Measurements from ENCODE around the gene AIFM3.

Gene AIFM3

DNA sequence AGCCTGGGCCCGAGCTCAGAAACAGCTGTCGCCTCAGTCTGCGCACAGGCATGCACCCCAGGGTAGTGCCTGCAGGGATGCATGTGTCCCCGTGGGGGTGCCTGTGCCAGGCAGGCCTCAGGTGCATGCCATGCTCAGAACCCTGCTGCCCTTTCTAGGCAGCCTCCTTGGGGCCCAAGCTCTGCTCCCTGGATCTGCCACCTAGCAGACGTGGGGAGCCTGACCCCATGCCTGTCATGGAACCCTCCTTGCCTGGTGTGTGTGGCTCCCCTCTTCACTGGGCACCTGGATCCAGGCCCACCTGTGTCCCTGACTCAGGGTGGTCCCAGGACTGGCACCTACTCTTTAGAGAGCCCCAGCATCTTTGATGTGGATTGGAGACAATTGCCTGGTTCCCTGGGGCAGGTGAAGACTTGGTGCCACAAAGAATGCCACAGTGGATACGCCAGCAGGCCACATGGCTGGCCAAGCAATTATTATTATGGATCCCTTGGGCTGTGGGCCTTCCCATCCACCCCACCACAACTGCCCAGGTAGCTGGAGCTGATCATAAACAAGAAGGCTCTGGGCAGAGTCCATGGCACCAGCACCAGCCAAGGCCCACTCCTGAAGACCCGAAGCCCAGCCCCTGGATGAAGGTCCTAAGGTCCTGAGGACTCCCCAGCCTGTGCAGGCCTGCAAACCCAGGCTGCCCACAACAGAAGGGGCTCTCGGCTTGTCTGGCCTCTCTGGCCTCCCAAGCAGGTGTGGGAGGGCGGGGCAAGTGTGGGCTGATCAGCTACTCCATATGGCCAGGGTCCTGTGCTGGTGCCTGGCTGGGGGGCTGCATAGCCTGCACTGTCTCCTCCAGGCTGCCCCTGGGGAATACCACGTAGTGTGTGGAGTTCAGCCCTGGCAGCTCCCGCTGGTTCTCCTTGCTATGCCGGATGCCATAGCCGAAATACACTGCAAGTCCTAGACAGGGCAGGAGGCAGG, 61.5 kb downstream of the AIFM3 start:
- peaks cover 10% of the 10 kb centered on the region for H3K4me1 ChIP-seq (ENCODE audit: insufficient read depth, low read length, poor library complexity, severe bottlenecking)
- H3K79me2 ChIP-seq (ENCODE audit: insufficient read depth, low read length): no peaks in the 10 kb centered on the region
- H3K27me3 ChIP-seq (ENCODE audit: insufficient read depth, low read length, poor library complexity, severe bottlenecking): no peaks in the 10 kb centered on the region
- no peak overlapping the region for H3K4me2 ChIP-seq (ENCODE audit: low read depth, low read length, poor library complexity, severe bottlenecking)
- H2AFZ ChIP-seq (ENCODE audit: low read length): no peak overlapping the region
- H3K9me2 ChIP-seq (replicated peaks; ENCODE audit: low read depth, low read length): no peaks in the 10 kb centered on the region
- TF ChIP-seq EZH2phosphoT487 (IDR thresholded peaks at IDR 0.05; ENCODE audit: borderline replicate concordance): no peak
- TF ChIP-seq, protein P1, sequence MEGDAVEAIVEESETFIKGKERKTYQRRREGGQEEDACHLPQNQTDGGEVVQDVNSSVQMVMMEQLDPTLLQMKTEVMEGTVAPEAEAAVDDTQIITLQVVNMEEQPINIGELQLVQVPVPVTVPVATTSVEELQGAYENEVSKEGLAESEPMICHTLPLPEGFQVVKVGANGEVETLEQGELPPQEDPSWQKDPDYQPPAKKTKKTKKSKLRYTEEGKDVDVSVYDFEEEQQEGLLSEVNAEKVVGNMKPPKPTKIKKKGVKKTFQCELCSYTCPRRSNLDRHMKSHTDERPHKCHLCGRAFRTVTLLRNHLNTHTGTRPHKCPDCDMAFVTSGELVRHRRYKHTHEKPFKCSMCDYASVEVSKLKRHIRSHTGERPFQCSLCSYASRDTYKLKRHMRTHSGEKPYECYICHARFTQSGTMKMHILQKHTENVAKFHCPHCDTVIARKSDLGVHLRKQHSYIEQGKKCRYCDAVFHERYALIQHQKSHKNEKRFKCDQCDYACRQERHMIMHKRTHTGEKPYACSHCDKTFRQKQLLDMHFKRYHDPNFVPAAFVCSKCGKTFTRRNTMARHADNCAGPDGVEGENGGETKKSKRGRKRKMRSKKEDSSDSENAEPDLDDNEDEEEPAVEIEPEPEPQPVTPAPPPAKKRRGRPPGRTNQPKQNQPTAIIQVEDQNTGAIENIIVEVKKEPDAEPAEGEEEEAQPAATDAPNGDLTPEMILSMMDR (conservative IDR thresholded peaks at IDR 0.05; ENCODE audit: low read length): no peak
- H4K20me1 ChIP-seq (ENCODE audit: insufficient read depth, low read length, poor library complexity, severe bottlenecking): no peaks in the 10 kb centered on the region
- no peak overlapping the region for H3K4me3 ChIP-seq (ENCODE audit: low read length, poor library complexity, severe bottlenecking)
- H3K9me3 ChIP-seq (ENCODE audit: insufficient read depth, low read depth, low read length): no peaks in the 10 kb centered on the region
- H3K36me3 ChIP-seq (ENCODE audit: insufficient read depth, low read length): no peaks in the 10 kb centered on the region
- H3K9ac ChIP-seq (ENCODE audit: low read depth, low read length, poor library complexity, severe bottlenecking): no peak overlapping the region
- no peaks in the 10 kb centered on the region for H3F3A ChIP-seq (ENCODE audit: low read depth)

DNA sequence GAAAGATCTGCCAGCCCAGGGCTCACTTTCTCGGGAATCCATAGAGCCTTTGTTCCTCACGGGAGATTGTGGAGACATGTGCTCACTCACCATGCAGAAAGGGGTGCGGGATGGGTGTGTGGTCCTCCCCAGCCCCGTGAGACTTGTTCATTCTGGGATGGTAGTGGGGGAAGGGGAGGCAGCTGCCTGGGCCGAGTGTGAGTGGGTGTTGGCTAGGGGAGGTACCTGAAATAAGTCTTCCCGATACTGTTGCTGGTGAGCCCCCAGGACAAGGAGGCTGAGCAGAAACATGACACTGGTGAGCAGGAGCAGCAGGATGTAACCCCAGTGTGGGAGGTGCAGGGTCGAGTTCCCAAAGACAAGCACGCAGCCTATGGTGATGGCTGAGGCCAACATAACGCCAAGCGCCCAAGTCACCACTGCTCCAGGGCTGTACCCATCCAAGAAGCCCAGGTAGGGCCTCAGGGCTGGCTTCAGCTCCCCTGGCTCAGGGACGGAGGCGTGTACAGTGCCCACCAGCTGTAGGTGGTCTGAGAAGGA, 62.5 kb downstream of the AIFM3 start:
- Histone ChIP-seq H3K36me3 (ENCODE audit: insufficient read depth, low read length) (no peaks in the 10 kb centered on the region), H3K9me2 (replicated peaks; ENCODE audit: low read depth, low read length) (no peaks in the 10 kb centered on the region), H3F3A (ENCODE audit: low read depth) (no peaks in the 10 kb centered on the region), H3K79me2 (ENCODE audit: insufficient read depth, low read length) (no peaks in the 10 kb centered on the region), H2AFZ (ENCODE audit: low read length) (no peak overlapping the region), H4K20me1 (ENCODE audit: insufficient read depth, low read length, poor library complexity, severe bottlenecking) (no peaks in the 10 kb centered on the region), H3K4me2 (ENCODE audit: low read depth, low read length, poor library complexity, severe bottlenecking) (no peak overlapping the region), H3K9ac (ENCODE audit: low read depth, low read length, poor library complexity, severe bottlenecking) (no peak overlapping the region), H3K9me3 (ENCODE audit: insufficient read depth, low read depth, low read length) (no peaks in the 10 kb centered on the region), H3K4me3 (ENCODE audit: low read length, poor library complexity, severe bottlenecking) (no peak overlapping the region), H3K4me1 (ENCODE audit: insufficient read depth, low read length, poor library complexity, severe bottlenecking) (peaks cover 10% of the 10 kb centered on the region), H3K27me3 (ENCODE audit: insufficient read depth, low read length, poor library complexity, severe bottlenecking) (no peaks in the 10 kb centered on the region)
- TF ChIP-seq, protein P1 (conservative IDR thresholded peaks at IDR 0.05; ENCODE audit: low read length): no peak
- no peak for TF ChIP-seq EZH2phosphoT487 (IDR thresholded peaks at IDR 0.05; ENCODE audit: borderline replicate concordance)

DNA sequence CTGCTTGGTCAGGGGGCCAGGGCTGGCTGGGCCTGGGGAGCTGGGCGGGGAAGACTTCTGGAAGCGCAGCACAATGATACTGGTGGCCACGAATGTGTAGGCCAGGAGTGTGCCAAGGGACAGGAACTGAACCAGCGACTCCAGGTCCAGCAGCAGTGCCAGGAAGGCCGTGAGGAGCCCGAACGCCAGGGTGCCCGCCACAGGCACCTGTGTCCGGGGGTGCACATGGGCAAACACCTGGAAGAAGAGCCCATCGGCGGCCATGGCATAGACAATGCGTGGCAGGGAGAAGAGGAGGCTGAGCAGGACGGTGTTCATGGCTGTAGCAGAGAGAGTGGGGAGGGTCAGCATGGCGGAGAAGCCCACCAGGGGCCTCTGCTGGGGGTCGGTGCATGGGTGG, 63.0 kb downstream of the AIFM3 start:
- no peaks in the 10 kb centered on the region for H3F3A ChIP-seq (ENCODE audit: low read depth)
- H4K20me1 ChIP-seq (ENCODE audit: insufficient read depth, low read length, poor library complexity, severe bottlenecking): no peaks in the 10 kb centered on the region
- peaks cover 9% of the 10 kb centered on the region for H3K4me1 ChIP-seq (ENCODE audit: insufficient read depth, low read length, poor library complexity, severe bottlenecking)

More for the DNA sequence above, 63.0 kb downstream of the AIFM3 start:
- TF ChIP-seq, protein P1 (conservative IDR thresholded peaks at IDR 0.05; ENCODE audit: low read length): no peak
- TF ChIP-seq EZH2phosphoT487 (IDR thresholded peaks at IDR 0.05; ENCODE audit: borderline replicate concordance): no peak
- Histone ChIP-seq H3K9ac (ENCODE audit: low read depth, low read length, poor library complexity, severe bottlenecking) (no peak overlapping the region), H3K9me3 (ENCODE audit: insufficient read depth, low read depth, low read length) (no peaks in the 10 kb centered on the region), H3K79me2 (ENCODE audit: insufficient read depth, low read length) (no peaks in the 10 kb centered on the region), H3K27me3 (ENCODE audit: insufficient read depth, low read length, poor library complexity, severe bottlenecking) (no peaks in the 10 kb centered on the region), H3K4me3 (ENCODE audit: low read length, poor library complexity, severe bottlenecking) (no peak overlapping the region), H2AFZ (ENCODE audit: low read length) (no peak overlapping the region), H3K4me2 (ENCODE audit: low read depth, low read length, poor library complexity, severe bottlenecking) (no peak overlapping the region), H3K9me2 (replicated peaks; ENCODE audit: low read depth, low read length) (no peaks in the 10 kb centered on the region), H3K36me3 (ENCODE audit: insufficient read depth, low read length) (no peaks in the 10 kb centered on the region)
